ENCODE data around the gene NFKBIZ.
A peak's percentile ranks its signal among the peaks of the same experiment; 100 is the strongest.
"Not testable (repeated sequence)": the region's sequence is repeated elsewhere in the genome, so short reads cannot be mapped to it uniquely, and the experiment has no call there.

NFKBIZ gene

DNA sequence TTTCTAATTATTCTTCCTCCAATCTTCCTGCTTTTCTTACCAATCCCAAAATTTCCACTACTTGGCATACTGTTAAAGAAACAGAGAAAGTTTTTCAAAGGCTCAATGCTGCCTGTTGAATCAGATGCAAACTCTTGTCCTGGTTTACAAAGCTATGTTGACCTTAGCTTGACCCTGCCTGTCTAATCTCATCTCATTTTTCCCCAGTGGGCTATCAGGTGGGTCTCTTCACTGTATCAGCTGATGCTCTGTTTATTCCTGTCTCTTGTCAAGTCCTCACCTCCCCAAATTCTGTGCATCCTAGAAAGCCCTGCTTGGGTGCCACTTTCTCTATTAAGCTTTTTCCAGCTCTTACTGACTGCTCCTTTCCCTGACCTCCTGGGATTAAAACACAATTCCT lies 18.2 kb downstream of the NFKBIZ start:
- peak overlapping the region; percentile 70 for H3K27ac ChIP-seq
- DNase-seq (ENCODE audit: low read depth, low spot score): no peak

DNA sequence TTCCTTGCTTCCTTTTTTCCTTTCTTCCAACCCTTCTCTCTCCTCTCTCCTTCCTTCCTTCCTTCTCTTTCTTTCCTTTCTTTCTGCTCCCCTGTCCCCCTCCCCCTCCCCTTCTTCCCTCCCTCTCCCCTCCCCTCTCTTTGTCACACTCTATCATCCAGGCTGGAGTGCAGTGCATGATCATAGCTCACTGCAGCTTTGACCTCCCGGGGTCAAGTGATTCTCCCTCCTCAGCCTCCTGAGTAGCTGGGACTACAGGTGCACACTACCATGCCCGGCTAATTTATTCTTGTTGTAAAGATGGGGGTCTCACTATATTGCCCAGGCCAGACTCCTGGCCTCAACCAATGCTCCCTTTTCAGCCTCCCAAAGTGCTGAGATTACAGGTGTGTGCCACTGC lies 18.7 kb downstream of the NFKBIZ start:
- H3K27ac ChIP-seq: peak overlapping the region; percentile 70
- DNase-seq (ENCODE audit: low read depth, low spot score): no peak

DNA sequence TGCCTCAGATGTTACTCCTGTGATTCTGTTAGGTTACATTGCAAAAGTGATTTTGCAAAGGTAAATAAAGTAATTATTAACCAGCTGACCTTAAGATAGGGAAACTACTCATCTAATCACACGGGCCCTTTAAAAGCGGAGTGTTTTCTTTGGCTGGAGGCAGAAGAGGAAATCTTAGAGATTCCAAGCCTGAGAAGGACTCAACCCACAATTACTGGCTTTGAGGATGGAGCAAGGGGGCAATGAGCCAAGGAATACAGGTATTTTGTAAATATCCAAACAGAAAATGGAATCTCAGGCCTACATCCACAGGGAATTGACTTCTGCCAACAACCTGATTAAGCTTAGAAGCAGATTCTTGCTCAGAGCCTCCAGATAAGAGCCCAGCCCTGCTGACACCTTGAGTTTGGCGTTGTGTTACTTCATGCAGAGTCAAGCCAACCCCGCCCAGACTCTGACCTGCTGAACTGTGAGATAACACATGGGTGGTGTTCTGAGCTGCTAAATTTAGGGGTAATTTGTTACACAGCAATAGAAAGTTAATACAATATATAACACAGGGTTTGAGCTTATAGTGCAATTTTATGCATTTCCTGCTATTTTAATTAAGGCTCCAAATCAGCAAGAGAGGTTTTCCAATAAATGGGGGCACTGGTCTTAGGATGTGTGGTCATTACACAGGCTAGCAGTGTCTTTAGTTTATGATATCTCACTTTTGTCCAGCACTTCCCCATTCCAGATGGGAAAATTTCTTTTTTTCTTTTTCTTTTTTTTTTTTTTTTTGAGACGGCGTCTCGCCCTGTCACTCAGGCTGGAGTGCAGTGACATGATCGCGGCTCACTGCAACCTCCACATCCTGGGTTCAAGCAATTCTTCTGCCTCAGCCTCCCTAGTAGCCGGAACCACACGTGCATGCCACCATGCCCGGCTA lies 19.5 kb downstream of the NFKBIZ start:
- H3K27ac ChIP-seq: peak overlapping the region; percentile 70
- DNase-seq (ENCODE audit: low read depth, low spot score): no peak

DNA sequence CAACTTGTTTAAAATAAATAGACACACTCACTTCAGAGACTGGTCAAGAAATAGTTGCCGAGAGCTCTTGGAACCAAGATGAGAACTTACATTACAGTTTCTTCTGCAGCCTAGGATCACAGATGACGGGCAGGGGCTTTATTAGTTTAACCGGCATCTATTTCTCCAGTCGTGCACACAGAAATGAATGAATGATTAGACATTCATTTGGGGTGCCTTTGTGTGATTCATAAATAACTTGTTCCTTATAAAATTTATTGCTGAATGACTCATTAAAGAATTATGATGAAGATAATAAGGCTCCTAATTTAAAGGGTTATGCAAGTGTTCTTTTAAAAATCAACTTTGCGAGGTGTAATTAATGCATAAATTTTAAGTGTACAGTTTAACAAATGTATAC lies 20.8 kb downstream of the NFKBIZ start:
- H3K27ac ChIP-seq: peak overlapping the region; percentile 70
- DNase-seq (ENCODE audit: low read depth, low spot score): no peak

DNA sequence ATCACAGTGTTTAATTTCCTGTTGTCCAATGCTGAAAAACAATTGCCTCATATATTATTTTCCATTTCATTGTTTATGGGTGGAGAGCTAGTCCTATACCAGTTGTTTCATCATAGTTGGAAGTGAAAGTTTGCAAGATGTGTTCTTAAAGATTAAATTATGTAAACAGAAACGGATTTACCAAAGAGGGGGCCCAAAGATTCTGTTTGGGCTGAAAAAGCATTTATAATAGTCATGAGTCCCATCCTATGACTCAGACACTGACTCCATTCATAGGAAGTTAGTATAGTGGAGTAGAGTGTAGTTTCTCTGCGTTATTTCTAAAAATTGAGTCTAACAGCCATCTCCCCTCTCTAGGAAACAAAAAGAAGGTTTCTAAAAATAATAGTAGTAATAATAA lies 24.3 kb downstream of the NFKBIZ start:
- DNase-seq (ENCODE audit: low read depth, low spot score): no peak
- H3K27ac ChIP-seq: peak overlapping the region; percentile 25

DNA sequence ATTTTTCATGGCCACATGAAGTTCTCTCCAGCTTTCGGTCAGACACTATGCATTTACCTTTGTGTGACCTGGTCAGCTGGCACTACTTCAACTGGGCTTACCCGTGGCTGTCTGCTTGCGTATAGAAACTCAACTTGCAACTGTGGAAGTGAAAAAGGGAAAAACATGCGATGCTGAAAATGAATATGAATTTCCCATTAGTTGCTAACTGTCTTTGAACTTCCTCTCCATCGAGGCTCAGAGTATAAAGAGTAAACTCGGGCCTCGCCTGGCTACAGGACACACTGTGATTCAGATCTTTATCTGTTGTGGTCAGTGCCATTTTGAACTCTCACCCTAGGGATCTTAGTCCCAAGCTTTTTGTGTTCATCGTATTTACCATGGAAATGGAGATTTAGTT lies 26.8 kb downstream of the NFKBIZ start:
- DNase-seq (ENCODE audit: low read depth, low spot score): no peak
- no peak overlapping the region for H3K27ac ChIP-seq

DNA sequence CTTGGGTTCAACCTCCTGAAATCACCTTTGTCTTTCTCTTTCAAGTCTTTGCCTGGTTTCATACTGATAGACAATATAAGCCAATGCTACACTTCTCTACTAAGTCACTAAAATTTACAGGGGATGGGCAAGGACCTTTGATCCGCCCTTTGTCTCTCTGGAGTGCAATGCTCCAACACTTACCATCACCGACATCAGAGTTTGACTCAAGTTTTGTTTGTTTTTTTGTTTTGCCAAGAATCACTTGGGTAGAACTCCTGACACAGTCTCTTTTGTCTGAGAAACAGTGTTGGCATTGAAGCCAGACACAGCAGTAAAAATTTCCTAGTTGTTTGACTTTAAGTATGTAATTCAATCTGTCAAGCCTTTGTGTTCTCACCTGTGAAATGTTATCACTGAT lies 29.3 kb downstream of the NFKBIZ start:
- H3K27ac ChIP-seq: no peak overlapping the region
- no peak for DNase-seq (ENCODE audit: low read depth, low spot score)

DNA sequence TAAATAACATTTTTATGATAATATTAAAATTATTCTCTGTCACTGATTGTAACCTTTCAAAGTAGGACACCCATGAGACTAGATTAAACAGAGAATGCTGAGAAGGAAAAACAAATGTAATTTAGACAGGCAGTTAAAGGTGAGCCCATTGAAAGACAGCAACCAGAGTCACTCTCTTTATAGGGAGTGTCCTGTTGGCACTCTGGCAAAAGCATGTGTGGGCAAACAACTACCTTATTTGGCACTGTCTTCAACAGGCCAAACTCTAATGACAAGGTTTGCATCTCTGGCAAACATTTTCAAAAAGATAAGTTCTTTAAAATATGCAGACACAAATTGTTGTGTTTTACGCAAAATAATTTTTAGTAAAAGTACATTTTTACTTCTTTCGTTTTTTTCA lies 29.8 kb downstream of the NFKBIZ start:
- no peak overlapping the region for H3K27ac ChIP-seq

DNA sequence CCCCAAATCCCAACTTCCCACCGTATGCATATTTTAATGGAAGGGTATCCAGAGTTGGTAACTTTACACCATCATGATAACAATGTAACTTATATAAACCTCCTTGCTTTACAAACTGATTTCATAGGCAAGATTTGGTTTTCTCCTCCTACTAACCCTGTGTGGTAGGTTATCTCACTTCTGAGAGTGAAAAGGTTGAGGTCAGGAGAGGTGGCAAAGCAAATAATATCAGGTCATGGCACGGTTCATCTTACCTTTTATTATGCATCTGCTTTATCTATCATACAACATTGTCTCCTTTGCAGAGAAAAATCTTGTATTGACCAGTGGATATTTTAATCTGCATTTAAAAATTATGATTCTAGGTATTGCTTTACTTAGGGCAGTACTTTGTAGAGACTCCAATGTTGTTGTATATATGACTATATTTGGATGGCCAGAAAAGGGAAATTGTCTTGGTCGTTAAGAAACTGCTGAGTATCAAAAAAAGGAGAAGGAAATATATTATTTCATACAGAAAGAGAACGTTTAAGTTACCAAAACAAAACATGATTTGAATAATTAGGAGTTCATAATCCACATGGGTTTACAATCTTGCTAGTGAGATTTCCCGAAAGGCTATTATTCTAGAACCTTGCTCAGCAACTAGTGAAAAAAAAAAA lies 30.4 kb downstream of the NFKBIZ start:
- no peak overlapping the region for H3K27ac ChIP-seq
- DNase-seq (ENCODE audit: low read depth, low spot score): no peak

More for the DNA sequence above, 29.8 kb downstream of the NFKBIZ start:
- DNase-seq (ENCODE audit: low read depth, low spot score): no peak

DNA sequence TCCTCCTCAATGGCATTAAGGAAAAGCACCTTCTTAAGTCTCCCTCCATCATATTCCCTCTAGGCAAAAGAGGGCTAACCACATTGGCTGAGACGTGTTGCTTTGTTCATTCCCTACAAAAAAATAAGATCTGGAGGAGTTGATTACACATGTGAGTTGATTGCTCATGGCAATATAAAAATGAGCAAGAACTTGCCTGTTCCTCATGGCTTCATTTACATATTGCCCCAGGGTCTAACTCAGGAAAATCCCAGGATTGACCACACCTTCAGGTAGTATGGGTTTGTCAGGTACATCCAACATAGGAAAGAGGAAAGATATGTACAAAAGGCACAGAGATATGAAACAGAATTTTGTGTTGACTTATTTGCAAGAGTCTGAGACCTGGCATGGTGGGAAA lies 35.5 kb downstream of the NFKBIZ start:
- H3K27ac ChIP-seq: peak overlapping the region; percentile 20
- DNase-seq (ENCODE audit: low read depth, low spot score): peak; percentile 68

DNA sequence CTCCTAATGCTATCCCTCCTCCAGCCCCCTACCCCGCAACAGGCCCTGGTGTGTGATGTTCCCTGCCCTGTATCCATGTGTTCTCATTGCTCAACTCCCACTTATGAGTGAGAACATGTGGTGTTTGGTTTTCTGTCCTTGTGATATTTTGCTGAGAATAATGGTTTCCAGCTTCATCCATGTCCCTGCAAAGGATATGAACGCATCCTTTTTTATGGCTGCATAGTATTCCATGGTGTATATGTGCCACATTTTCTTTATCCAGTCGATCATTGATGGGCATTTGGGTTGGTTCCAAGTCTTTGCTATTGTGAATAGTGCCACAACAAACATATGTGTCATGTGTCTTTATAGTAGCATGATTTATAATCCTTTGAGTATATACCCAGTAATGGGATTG lies 36.3 kb downstream of the NFKBIZ start:
- H3K27ac ChIP-seq: peak overlapping the region; percentile 65
- not testable (repeated sequence) for DNase-seq (ENCODE audit: low read depth, low spot score)

DNA sequence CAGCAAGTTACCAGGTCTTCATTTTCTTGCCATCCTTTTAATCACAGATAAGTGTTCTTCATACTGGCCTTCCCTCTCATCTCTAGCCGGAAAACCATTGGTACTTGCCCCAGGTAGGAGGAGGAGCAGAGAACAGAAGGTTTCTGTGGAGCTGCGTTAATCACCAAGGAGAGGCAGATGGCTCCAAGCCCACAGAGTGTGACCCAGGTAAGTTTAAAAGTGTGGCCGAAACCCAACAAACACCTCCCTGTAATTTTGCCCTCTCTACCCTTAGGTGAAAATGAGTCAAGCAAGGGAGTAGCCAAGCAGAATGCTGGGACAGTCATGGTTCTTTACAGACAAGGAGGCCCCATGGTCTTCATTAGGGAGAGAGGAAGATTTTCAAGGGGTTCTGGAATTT lies 37.3 kb downstream of the NFKBIZ start:
- DNase-seq (ENCODE audit: low read depth, low spot score): peak; percentile 39
- H3K27ac ChIP-seq: peak overlapping the region; percentile 65

DNA sequence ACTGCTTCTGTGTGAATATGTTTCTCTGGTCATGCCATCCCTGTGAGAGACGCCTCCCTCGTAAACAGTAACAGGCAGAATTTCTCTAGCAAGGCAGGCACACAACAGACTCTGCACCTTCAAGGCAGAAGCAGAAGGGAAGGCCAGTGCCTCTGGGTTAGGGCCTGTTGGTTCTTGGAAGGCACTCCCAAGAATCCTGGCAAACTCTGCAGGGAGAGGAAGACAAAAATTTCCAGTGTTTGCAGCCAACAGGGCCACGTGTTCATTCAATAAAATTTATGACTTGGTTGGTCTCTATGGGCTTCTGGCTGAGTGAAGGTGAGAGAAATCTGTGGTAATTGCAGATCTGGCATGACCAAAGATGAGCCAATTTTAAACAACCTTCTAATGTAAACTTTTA lies 39.3 kb downstream of the NFKBIZ start:
- H3K27ac ChIP-seq: no peak overlapping the region
- no peak for DNase-seq (ENCODE audit: low read depth, low spot score)

DNA sequence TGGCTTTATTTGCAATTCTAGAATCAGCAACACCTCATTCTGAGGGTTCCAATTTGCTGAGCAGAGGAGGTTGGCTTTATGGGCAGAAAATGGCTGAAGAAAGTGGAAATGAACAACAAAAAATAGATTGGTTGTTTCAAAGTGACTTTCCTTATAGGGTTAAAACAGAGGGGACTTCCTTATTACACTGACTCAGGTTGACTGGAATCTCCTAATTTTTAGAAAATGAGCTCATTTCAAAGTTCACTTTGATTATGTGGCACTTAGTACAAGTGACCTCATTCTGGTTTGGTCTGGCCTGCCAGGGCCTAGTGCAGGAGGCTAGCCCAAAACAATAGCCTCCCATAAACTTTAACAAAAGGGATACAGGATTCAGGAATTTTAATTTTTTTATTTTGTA lies 41.4 kb downstream of the NFKBIZ start:
- no peak overlapping the region for H3K27ac ChIP-seq

DNA sequence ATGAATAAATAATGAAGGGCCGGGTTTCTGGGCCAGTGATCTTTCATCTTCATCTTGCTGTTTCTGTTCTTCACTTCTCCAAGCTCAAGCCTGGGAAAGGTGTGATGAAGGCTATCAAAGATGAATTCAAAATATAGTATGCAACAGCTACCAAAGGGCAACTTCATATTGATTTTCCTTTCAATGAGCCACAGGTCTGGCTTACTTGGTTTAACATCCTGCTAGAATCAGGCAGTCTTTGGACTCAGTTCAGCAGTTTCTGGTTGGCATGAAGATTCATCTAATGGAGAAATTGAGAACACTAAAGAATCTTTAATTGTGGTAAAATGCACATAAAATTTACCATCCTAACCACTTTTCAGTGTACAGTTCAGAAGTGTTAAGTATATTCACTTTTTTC lies 43.3 kb downstream of the NFKBIZ start:
- DNase-seq (ENCODE audit: low read depth, low spot score): no peak
- no peak overlapping the region for H3K27ac ChIP-seq

More for the DNA sequence above, 41.4 kb downstream of the NFKBIZ start:
- DNase-seq (ENCODE audit: low read depth, low spot score): no peak

DNA sequence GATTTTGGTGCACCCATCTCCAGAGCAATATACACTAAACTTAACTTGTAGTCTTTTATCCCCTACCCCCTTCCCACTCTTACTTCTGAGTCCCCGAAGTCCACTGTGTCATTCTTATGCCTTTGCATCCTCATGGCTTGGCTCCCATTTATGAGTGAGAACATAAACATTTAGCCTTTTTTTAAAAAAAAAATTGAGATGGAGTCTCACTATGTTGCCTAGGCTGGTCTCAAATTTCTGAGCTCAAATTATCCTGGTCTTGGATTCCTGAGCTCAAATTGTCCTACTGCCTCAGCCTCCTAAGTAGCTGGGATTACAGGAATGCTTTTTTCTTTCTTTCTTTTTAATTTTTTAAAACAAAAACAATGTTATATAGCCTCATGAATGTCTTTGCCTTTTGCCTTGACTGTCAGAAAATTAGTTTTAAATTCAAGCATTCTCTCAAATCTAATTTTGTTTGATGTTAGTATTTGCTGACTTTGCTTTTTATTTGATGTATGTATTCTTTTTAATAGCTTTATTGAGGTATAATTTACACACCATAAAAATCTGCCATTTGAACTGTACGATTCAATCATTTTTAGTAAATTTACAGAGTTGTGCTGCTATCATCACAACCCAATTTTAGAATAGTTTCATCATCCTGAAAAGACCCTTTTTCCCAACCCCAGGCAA lies 46.9 kb downstream of the NFKBIZ start:
- H3K27ac ChIP-seq: no peak overlapping the region
- no peak for DNase-seq (ENCODE audit: low read depth, low spot score)

DNA sequence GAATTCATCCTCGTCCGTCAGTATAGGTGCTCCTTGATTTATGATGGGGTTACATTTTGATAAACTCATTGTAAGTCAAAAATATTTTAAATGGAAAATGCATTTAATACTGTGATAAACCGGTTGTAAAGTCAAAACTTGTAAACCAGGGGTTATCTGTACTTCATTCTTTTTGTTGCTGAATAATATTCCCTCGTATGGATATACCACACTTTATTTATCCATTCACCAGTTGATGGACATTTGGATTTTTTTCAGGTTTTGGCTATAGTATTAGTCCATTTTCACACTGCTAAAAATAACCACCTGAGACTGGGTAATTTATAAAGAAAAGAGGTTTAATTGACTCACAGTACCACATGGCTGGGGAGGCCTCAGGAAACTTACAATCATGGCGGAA lies 47.7 kb downstream of the NFKBIZ start:
- no peak for DNase-seq (ENCODE audit: low read depth, low spot score)
- H3K27ac ChIP-seq: no peak overlapping the region

DNA sequence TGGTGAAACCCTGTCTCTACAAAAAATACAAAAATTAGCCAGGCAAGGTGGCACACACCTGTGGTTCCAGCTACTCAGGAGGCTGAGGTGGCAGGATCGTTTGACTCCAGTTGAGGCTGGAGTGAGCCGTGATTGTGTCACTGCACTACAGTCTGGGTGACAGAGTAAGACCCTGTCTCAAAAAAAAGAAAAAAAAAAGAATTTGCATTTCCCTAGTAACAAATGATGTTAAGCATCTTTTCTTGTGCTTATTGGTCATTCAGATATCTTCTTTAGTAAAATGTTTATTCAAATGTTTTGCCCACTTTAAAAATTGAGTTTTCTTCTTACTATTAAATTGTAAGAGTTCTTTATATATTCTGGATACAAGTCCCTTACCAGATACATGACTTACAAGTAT lies 48.7 kb downstream of the NFKBIZ start:
- H3K27ac ChIP-seq: no peak overlapping the region
- no peak for DNase-seq (ENCODE audit: low read depth, low spot score)

DNA sequence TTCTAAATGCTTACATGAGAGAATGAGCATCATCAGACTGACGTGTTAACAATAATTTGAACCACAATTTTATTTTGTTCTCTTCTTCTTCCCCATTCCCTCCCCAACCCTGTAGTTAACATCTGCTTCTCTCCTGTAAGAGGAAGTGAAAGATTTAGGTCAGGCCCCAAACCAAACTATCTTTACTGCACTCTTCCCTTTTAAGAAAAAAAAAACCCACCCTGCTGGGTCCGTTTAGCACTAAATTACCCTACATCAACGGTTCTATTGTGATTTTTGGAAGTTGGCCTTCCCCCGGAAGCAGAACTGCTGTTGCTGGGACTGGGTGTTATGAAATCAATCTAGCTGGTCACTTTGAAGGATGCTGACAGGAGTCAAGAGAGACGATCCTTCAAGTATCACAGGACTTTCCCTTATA lies 49.4 kb downstream of the NFKBIZ start:
- no peak for DNase-seq (ENCODE audit: low read depth, low spot score)
- H3K27ac ChIP-seq: no peak overlapping the region

DNA sequence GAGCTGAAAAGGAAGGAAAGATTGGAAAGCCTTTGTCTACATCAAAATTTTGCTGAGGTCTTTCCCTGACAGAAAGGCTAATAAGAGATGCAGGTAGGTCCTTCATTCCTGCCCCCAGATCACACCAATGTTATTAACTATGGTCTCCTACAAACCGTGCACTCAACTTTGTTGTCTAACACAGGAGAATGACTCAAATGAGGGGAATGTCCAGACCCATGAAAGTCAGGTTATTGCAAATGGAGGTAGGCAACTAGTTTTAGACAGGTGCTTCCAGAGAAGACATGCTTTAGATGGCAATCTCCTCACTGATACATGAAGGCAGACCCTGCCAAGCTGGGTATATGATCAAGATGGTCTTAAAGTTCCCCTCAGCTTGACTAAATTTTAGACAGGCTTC lies 51.0 kb downstream of the NFKBIZ start:
- no peak for DNase-seq (ENCODE audit: low read depth, low spot score)
- H3K27ac ChIP-seq: peak overlapping the region; percentile 98

DNA sequence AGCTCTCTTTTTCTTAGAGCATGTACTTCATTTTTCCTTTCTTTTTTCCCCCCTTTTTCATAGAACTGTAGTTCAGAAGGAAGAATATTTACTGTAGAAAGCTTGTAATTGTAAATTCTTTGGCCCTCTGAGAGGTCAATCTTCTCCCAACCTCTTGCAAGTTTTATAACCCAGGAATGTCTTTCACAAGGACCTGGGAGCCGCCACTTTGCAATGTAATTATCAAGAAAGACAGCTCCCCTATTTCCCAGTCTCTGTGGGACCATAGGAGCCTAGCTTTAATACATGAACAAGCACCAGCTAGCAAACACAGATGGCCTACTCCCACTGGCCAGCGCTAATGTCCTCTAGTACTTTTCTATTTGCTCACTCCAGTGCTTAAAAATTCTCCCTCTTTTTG lies 51.4 kb downstream of the NFKBIZ start:
- H3K27ac ChIP-seq: peak overlapping the region; percentile 98
- no peak for DNase-seq (ENCODE audit: low read depth, low spot score)
